Small intestine (tissue), 7 donors: Measurements from ENCODE around the gene CLASP1. TPM values are rescaled to one million over a fixed set of nuclear protein-coding genes. Genes with fewer than 3 reads are reported as not detected.

ENCODE experiments used
- DNase-seq, 2 donors: peaks; one replicate each; pipeline versions ENCODE4 v3.0.0 to v3.0.0-alpha.2; 2013
- FAIRE-seq: peaks from 2 replicates; lab custom pipeline; 2012; peaks lifted over from hg19 to GRCh38; lab: Jason Lieb, UNC
- H3K27ac ChIP-seq, 3 donors: one replicate each; pipeline ENCODE4 v1.5.1; 2013; ENCODE audit warnings: low read length in 2 of 3, mild to moderate bottlenecking in 2 of 3, control low read depth in 1 of 3, inconsistent platforms in 1 of 3, low read depth in 1 of 3, moderate library complexity in 1 of 3
- H3K27me3 ChIP-seq, 3 donors: one replicate each; pipeline ENCODE4 v1.6.1; 2013; ENCODE audit warnings: low read length in 3 of 3, inconsistent platforms in 1 of 3; ENCODE audit not compliant: control insufficient read depth in 3 of 3, insufficient read depth in 3 of 3
- H3K36me3 ChIP-seq, 3 donors: one replicate each; pipeline ENCODE4 v1.6.1; 2013; ENCODE audit warnings: low read length in 3 of 3, inconsistent platforms in 1 of 3, low read depth in 1 of 3, mild to moderate bottlenecking in 1 of 3, moderate library complexity in 1 of 3; ENCODE audit not compliant: control insufficient read depth in 3 of 3, insufficient read depth in 2 of 3
- H3K4me1 ChIP-seq, 3 donors: one replicate each; pipeline ENCODE4 v1.6.1; 2013; ENCODE audit warnings: low read length in 2 of 3, inconsistent platforms in 1 of 3, low read depth in 1 of 3, mild to moderate bottlenecking in 1 of 3, moderate library complexity in 1 of 3; ENCODE audit not compliant: control insufficient read depth in 3 of 3, insufficient read depth in 2 of 3
- H3K4me3 ChIP-seq, 3 donors: one replicate each; pipeline ENCODE4 v1.5.1; 2013; ENCODE audit warnings: low read length in 3 of 3, control low read depth in 1 of 3, inconsistent platforms in 1 of 3, low read depth in 1 of 3, mild to moderate bottlenecking in 1 of 3, moderate library complexity in 1 of 3
- H3K9me3 ChIP-seq, 2 donors: one replicate each; pipeline ENCODE4 v1.6.1; 2013; ENCODE audit warnings: low read depth in 1 of 2, low read length in 1 of 2; ENCODE audit not compliant: control insufficient read depth in 2 of 2, insufficient read depth in 1 of 2
- WGBS, 3 donors: extraction: QIAGEN DNeasy Blood & Tissue Kit; methylation state at CpG; one replicate each; pipeline ENCODE4 v1.1.7; 2013; 5-methylcytosine and 5-hydroxymethylcytosine counted together
- polyA plus RNA-seq, 4 donors: library from polyadenylated mRNA; stranded (reverse) in 3 of 4; unstranded in 1 of 4; fragments of 200-250 nt in 3 of 4; fragments of 120-200 nt in 1 of 4; gene quantifications; one replicate each; pipeline versions ENCODE4 v1.2.1 to v1.2.3, GENCODE V29; 2013
- donor health status: healthy with polysubstance abuse.
- donor health status: control.
- donor health status: control.
- donor health status: Bipolar disorder and iron deficiency.
- donor health status: healthy.

Gene CLASP1
- polyA plus RNA-seq, 4 donors, result 3.5 to 24.1 (median 8.6) TPM

DNA sequence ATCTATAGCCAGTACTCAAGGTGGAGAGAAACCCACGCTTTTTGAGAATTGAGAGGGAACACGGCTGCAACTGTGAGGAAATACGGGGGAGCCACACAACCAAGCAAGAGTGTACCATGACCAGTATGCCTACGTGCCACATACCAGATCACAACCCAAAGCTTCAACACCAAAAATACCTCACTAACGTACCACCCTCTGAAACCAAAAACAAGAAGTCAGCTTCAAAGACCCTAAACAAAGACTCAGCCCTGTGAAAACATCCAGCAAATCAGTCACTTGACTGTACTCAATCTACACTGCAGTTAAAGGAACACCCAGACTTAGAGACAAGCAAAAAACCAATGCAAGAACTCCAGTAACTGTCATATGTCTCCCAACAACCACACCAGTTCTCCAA lies 101.6 kb downstream of the CLASP1 start:
- FAIRE-seq, result no peak
- WGBS, 3 donors, result 91 to 93% (median 92%) methylated on average over 5 of the region's 5 CpGs
- no peak overlapping the region for H3K27ac ChIP-seq

DNA sequence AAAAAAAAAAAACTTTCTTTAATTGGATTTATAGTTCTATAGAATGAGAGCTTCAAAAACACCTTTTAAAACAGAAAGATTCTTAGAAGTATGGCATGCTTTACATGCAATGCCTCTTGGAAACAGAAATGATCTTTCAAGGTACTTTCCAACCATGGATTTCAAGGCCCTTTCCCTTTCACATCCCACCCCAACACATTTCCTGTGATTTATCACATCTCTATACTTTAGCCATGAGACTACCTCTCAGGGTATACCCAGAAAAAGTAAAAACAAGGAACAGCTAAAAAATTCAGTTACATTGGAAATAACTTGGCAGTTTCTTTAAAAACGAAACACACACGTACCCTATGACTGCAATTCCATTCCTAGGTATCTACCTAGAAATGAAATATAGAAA lies 103.3 kb downstream of the CLASP1 start:
- Histone ChIP-seq H3K4me1 (peaks cover 0 to 3% (median 0%) of the 10 kb centered on the region in 3 donors), H3K4me3 (no peak overlapping the region), H3K9me3 (no peaks in the 10 kb centered on the region), H3K27ac (no peak overlapping the region), H3K27me3 (no peaks in the 10 kb centered on the region), H3K36me3 (no peaks in the 10 kb centered on the region)
- FAIRE-seq, result no peak
- no peak for DNase-seq
- WGBS, 3 donors, result 93 to 96% (median 95%) methylated on average over 2 of the region's 2 CpGs

More for the DNA sequence above, 101.6 kb downstream of the CLASP1 start:
- no peaks in the 10 kb centered on the region for H3K36me3 ChIP-seq
- DNase-seq, result no peak
- peaks cover 0 to 3% (median 0%) of the 10 kb centered on the region in 3 donors for H3K4me1 ChIP-seq
- H3K27me3 ChIP-seq, result no peaks in the 10 kb centered on the region
- H3K9me3 ChIP-seq, result no peaks in the 10 kb centered on the region
- H3K4me3 ChIP-seq, result no peak overlapping the region

DNA sequence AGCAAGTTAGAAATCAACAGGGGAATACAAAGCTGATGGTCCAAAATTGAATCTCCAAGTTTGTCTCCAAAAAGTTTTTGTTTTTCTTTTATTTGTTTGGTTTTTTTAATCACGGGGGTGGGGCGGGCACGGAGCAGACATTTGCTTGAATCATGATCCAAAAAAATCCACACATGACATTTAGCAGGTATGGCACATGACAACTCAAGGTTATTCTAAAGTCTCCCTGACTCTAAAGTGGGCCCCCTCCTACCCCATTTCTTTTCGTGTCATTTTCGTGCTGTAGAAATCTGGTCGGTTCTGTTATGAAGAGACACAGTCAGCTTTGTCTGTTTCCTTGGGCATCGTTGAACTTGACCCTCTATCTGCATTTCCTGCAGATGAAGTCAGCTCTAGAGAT lies 104.0 kb downstream of the CLASP1 start:
- no peak overlapping the region for H3K4me3 ChIP-seq
- DNase-seq (no peak), FAIRE-seq (no peak)
- H3K36me3 ChIP-seq, result no peaks in the 10 kb centered on the region
- no peaks in the 10 kb centered on the region for H3K9me3 ChIP-seq
- H3K27ac ChIP-seq, result no peak overlapping the region
- H3K27me3 ChIP-seq, result no peaks in the 10 kb centered on the region
- peaks cover 0 to 3% (median 0%) of the 10 kb centered on the region in 3 donors for H3K4me1 ChIP-seq
- WGBS, 3 donors, result 85 to 88% (median 85%) methylated on average over 7 of the region's 7 CpGs

DNA sequence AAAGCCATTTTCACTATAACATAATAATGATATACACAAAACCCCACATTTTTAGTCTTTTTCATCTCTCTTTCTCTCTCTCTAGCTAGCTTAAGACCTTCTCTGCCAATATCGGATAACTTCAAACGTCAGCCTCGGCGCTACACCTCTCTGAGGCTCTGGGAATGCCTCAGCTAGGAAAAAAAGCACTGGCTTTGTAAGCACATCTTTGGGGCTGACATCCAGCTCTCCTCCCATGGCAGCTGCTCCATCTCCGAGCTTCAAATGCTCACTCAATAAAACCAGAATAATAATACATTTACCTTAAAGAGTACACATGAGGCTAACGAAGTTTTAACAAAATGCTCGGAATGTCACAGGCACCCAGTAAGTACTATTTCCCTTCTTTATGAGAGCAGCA lies 107.8 kb downstream of the CLASP1 start:
- Histone ChIP-seq H3K4me1 (peaks cover 0 to 6% (median 0%) of the 10 kb centered on the region in 3 donors), H3K36me3 (no peaks in the 10 kb centered on the region), H3K9me3 (no peaks in the 10 kb centered on the region), H3K4me3 (no peak overlapping the region), H3K27me3 (no peaks in the 10 kb centered on the region), H3K27ac (no peak overlapping the region)
- WGBS, 3 donors, result 78 to 85% (median 79%) methylated on average over 7 of the region's 7 CpGs
- DNase-seq (no peak), FAIRE-seq (no peak)

DNA sequence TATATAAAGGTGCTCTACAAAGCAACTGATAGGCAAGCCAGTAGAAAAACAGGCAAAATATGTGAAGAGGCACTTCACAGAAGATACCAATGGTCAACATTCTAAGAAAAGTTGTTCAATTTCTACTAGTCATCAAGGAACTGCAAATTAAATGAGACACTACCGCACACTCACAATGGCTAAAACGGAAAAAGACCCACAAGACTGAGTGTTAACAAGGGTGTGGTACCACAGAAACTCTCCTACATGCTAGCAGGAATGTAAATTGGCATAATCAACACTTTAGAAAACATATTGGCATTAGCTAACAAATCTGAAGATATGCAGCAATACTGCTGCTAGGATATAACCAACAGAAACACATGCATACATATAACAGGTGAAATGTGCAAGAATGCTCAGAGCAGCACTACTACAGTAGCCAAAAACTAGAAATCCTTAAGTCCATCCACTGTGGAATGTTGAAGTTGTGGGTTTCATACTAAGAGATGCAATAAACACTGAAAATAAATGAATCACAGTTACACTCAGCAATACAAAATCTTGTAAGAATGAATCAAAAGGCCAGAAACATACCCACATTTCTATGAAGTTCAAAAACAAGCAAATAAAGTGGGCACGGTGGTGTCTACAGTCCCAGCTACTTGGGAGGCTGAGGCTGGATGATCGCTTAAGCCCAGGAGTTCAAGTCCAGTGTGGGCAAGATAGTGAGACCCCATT lies 109.4 kb downstream of the CLASP1 start:
- H3K4me1 ChIP-seq, result peaks cover 0 to 6% (median 0%) of the 10 kb centered on the region in 3 donors
- H3K27ac ChIP-seq, result no peak overlapping the region
- no peak overlapping the region for H3K4me3 ChIP-seq
- DNase-seq, result no peak
- WGBS, 3 donors, result 61 to 78% (median 75%) methylated on average over 4 of the region's 4 CpGs
- no peak for FAIRE-seq
- H3K9me3 ChIP-seq, result no peaks in the 10 kb centered on the region
- no peaks in the 10 kb centered on the region for H3K27me3 ChIP-seq
- H3K36me3 ChIP-seq, result peaks cover 0 to 3% (median 0%) of the 10 kb centered on the region in 3 donors

DNA sequence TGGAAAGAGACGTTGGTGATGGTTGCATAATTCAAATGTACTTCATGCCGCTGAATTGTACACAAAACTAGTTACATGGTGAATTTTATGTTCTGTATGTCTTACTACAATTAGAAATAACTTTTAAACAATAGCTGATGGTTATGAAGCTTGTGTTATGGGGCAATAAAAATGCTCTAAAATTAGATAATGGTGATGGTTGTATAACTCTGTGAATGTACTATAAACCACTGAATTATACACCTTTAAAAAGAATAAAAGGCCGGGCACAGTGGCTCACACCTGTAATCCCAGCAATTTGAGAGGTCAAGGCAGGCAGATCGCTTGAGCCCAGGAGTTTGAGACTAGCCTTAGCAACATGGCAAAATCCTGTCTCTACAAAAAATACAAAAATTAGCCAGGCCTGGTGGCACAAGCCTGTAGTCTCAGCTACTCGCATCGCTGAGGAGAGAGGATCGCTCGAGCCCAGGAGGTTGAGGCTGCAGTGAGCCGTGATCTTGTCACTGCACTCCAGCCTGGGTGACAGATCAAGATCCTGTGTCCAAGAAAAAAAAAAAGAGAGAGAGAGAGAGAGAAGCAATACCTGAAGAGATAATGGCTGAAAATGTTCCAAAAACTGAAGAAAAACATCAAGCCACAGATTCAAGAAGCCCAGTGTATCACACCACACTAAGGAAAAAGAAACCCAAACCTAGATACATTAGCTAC lies 112.3 kb downstream of the CLASP1 start:
- no peak overlapping the region for H3K27ac ChIP-seq
- WGBS, 3 donors, result 73 to 85% (median 85%) methylated on average over 9 of the region's 9 CpGs

DNA sequence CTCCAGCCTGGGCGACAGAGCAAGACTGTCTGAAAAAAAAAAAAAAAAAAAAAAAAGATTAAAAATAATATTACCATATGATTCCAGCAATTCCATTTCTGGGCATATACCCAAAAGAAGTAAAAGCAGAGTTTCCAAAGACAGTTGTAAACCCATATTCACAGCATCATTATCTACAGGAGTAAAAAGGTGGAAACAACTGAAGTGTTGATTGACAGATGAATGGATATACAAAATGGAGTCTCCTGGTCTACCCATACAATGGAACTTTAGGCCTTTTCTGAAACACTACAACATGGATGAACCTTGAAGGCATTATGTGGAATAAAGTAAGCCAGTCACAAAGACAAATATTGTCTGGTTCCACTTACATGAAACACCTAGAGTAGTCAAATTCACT lies 112.9 kb downstream of the CLASP1 start:
- H3K27me3 ChIP-seq, result no peaks in the 10 kb centered on the region
- no peaks in the 10 kb centered on the region for H3K9me3 ChIP-seq
- H3K36me3 ChIP-seq, result peaks cover 0 to 5% (median 0%) of the 10 kb centered on the region in 3 donors
- no peak overlapping the region for H3K4me3 ChIP-seq
- H3K4me1 ChIP-seq, result peaks cover 2 to 6% (median 3%) of the 10 kb centered on the region in 3 donors
- WGBS, 3 donors, result 90 to 100% (median 100%) methylated on average over 1 of the region's 1 CpG
- H3K27ac ChIP-seq, result no peak overlapping the region
- FAIRE-seq (no peak), DNase-seq (no peak)

More for the DNA sequence above, 112.3 kb downstream of the CLASP1 start:
- DNase-seq (no peak), FAIRE-seq (no peak)
- no peak overlapping the region for H3K4me3 ChIP-seq
- peaks cover 2 to 3% (median 2%) of the 10 kb centered on the region in 3 donors for H3K4me1 ChIP-seq
- H3K36me3 ChIP-seq, result peaks cover 0 to 5% (median 0%) of the 10 kb centered on the region in 3 donors
- H3K9me3 ChIP-seq, result no peaks in the 10 kb centered on the region
- H3K27me3 ChIP-seq, result no peaks in the 10 kb centered on the region

DNA sequence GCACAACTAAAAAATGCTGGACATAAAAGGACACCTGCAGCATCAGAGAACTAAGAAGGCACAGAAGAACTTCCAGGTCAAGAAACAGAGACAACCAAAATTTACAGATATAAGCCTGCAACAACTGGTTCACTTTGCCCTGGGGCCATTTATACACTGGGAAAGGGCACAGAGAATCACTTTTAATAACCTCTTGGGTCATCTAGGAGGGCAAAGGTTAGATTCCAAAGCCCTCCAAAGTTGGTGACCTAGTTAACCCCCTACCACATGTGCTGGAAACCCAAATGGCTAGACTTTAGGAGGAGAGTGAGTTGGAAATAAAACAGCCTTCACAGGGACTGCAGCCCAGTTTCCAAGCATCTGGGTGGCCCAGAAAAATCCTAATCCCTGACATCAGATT lies 115.3 kb downstream of the CLASP1 start:
- FAIRE-seq, result no peak
- Histone ChIP-seq H3K4me3 (no peak overlapping the region), H3K36me3 (peaks cover 0 to 5% (median 0%) of the 10 kb centered on the region in 3 donors), H3K4me1 (peaks cover 0 to 6% (median 2%) of the 10 kb centered on the region in 3 donors), H3K27ac (no peak overlapping the region), H3K27me3 (no peaks in the 10 kb centered on the region), H3K9me3 (no peaks in the 10 kb centered on the region)
- DNase-seq, result no peak
